MM.1S (cell line): ENCODE data around the gene ABCC3.

ENCODE experiments used
- CTCF ChIP-seq: fragments of 300-600 bp; sonication (generic); IDR thresholded peaks from 2 replicates; pipeline ENCODE4 v1.5.1; 2016; ENCODE audit warnings: antibody characterized with exemption, low read length, mixed read lengths
- EZH2phosphoT487 ChIP-seq: fragments of 300-600 bp; sonication (generic); IDR thresholded peaks from 2 replicates; pipeline ENCODE4 v1.6.1; 2018; ENCODE audit warnings: antibody characterized with exemption, low read length

- TF ChIP-seq CTCF = no peak
- no peak for TF ChIP-seq EZH2phosphoT487
These were observed 45.5 kb upstream of the ABCC3 start for GRCh38 chr17:50589095-50589705.
